HEK293 (cell line): Measurements from ENCODE around the gene PHPT1.
A peak's percentile ranks its signal among the peaks of the same experiment; 100 is the strongest.

Experiments used
- CTCF ChIA-PET: fragments of 350-600 bp; formaldehyde crosslinking; extraction: SDS; loops from one replicate; lab custom pipeline; 2021; ENCODE audit warnings: antibody characterized with exemption; lab: Yijun Ruan, JAX
- POLR2A ChIA-PET: fragments of 300-600 bp; formaldehyde crosslinking; extraction: SDS; loops from one replicate; lab custom pipeline; 2020; ENCODE audit warnings: antibody characterized with exemption, inconsistent platforms; lab: Yijun Ruan, JAX
- H3K27ac ChIP-seq: fragments of 200-500 bp; sonication (Bioruptor generic); 2 replicates; pipeline ENCODE4 v1.5.1; 2014; ENCODE audit warnings: low read depth, low read length, control low read depth, inconsistent platforms; ENCODE audit errors: extremely low read depth
- H3K36me3 ChIP-seq, 2 experiments: fragments of 200-500 bp in 1 of 2; sonication (Bioruptor generic) in 1 of 2; 1 replicate in 1 of 2; 2 replicates in 1 of 2; pipeline ENCODE4 v1.5.1; 2014 to 2017; ENCODE audit warnings: inconsistent platforms in 2 of 2, low read length in 2 of 2; ENCODE audit not compliant: control insufficient read depth in 2 of 2, insufficient read depth in 1 of 2
- H3K4me1 ChIP-seq: fragments of 200-500 bp; sonication (Bioruptor generic); 2 replicates; pipeline ENCODE4 v1.5.1; 2014; ENCODE audit warnings: mild to moderate bottlenecking, low read length, inconsistent platforms; ENCODE audit not compliant: control insufficient read depth, insufficient read depth
- H3K4me3 ChIP-seq: 2 replicates; pipeline ENCODE4 v1.5.1; 2011; ENCODE audit warnings: low read depth, mild to moderate bottlenecking, control low read depth, low read length, moderate library complexity
- H3K9me3 ChIP-seq: fragments of 200-500 bp; sonication (Bioruptor generic); 2 replicates; pipeline ENCODE4 v1.5.1; 2014; ENCODE audit warnings: low read depth, low read length, inconsistent platforms; ENCODE audit not compliant: control insufficient read depth, insufficient read depth
- BCL11B ChIP-seq: fragments of 450-650 bp; formaldehyde crosslinking; IDR thresholded peaks from 2 replicates; pipeline ENCODE4 v1.5.1; 2016; ENCODE audit warnings: low read depth, missing biosample characterization, missing genetic modification characterization
- ELK4 ChIP-seq: IDR thresholded peaks from 2 replicates; pipeline ENCODE4 v1.6.1; 2011; ENCODE audit warnings: mild to moderate bottlenecking, low read depth, low read length, borderline replicate concordance
- KLF1 ChIP-seq: fragments of 450-650 bp; formaldehyde crosslinking; IDR thresholded peaks from 2 replicates; pipeline ENCODE4 v1.5.1; 2016; ENCODE audit warnings: missing biosample characterization, missing genetic modification characterization
- KLF10 ChIP-seq: fragments of 450-650 bp; IDR thresholded peaks from 2 replicates; pipeline ENCODE4 v1.5.1; 2018; ENCODE audit warnings: missing biosample characterization, mild to moderate bottlenecking, missing genetic modification characterization
- KLF8 ChIP-seq: fragments of 450-650 bp; formaldehyde crosslinking; IDR thresholded peaks from 2 replicates; pipeline ENCODE4 v1.5.1; 2016; ENCODE audit warnings: missing biosample characterization, missing genetic modification characterization
- PRDM1 ChIP-seq: fragments of 450-650 bp; formaldehyde crosslinking; IDR thresholded peaks from 2 replicates; pipeline ENCODE4; 2016; ENCODE audit warnings: missing biosample characterization, missing genetic modification characterization
- PRDM10 ChIP-seq: fragments of 450-650 bp; formaldehyde crosslinking; IDR thresholded peaks from 2 replicates; pipeline ENCODE4 v1.5.1; 2016; ENCODE audit warnings: missing biosample characterization, missing genetic modification characterization
- RBAK ChIP-seq: fragments of 450-650 bp; formaldehyde crosslinking; IDR thresholded peaks from 2 replicates; pipeline ENCODE4 v1.5.1; 2016; ENCODE audit warnings: missing biosample characterization, missing genetic modification characterization
- REPIN1 ChIP-seq: fragments of 450-650 bp; formaldehyde crosslinking; IDR thresholded peaks from 2 replicates; pipeline ENCODE4 v1.5.1; 2017; ENCODE audit warnings: missing biosample characterization, missing genetic modification characterization, low read depth
- SALL2 ChIP-seq: fragments of 450-650 bp; formaldehyde crosslinking; IDR thresholded peaks from 2 replicates; pipeline ENCODE4 v1.5.0; 2017; ENCODE audit warnings: missing biosample characterization, mild to moderate bottlenecking, missing genetic modification characterization, borderline replicate concordance
- ZNF274 ChIP-seq, 2 experiments: fragments of 200-500 bp in 1 of 2; fragments of 450-650 bp in 1 of 2; sonication (Bioruptor generic) in 1 of 2; formaldehyde crosslinking in 1 of 2; IDR thresholded peaks; 2 replicates each; pipeline versions ENCODE4 v1.5.1 to v1.6.1; 2014 to 2016; ENCODE audit warnings: borderline replicate concordance in 1 of 2, inconsistent platforms in 1 of 2, low read length in 1 of 2, missing biosample characterization in 1 of 2, missing genetic modification characterization in 1 of 2
- ZNF558 ChIP-seq: fragments of 450-650 bp; formaldehyde crosslinking; IDR thresholded peaks from 2 replicates; pipeline ENCODE4 v1.5.1; 2016; ENCODE audit warnings: missing biosample characterization, missing genetic modification characterization
- ZNF561 ChIP-seq: fragments of 450-650 bp; IDR thresholded peaks from 2 replicates; pipeline ENCODE4 v1.5.1; 2018; ENCODE audit warnings: missing biosample characterization, missing genetic modification characterization, borderline replicate concordance
- TF ChIP-seq, protein P1 (sequence below): fragments of 450-650 bp; formaldehyde crosslinking; IDR thresholded peaks from 2 replicates; pipeline ENCODE4 v1.5.1; 2016; ENCODE audit warnings: missing biosample characterization, missing genetic modification characterization
- TF ChIP-seq, protein P2 (sequence below): fragments of 450-650 bp; formaldehyde crosslinking; conservative IDR thresholded peaks from 2 replicates; pipeline ENCODE4 v1.5.1; 2016; ENCODE audit warnings: low read depth, missing biosample characterization, missing genetic modification characterization
- TF ChIP-seq, protein P3 (sequence below): fragments of 450-650 bp; formaldehyde crosslinking; optimal IDR thresholded peaks from 2 replicates; pipeline ENCODE3; 2016; ENCODE audit warnings: missing biosample characterization, mild to moderate bottlenecking, missing genetic modification characterization

Gene PHPT1

DNA sequence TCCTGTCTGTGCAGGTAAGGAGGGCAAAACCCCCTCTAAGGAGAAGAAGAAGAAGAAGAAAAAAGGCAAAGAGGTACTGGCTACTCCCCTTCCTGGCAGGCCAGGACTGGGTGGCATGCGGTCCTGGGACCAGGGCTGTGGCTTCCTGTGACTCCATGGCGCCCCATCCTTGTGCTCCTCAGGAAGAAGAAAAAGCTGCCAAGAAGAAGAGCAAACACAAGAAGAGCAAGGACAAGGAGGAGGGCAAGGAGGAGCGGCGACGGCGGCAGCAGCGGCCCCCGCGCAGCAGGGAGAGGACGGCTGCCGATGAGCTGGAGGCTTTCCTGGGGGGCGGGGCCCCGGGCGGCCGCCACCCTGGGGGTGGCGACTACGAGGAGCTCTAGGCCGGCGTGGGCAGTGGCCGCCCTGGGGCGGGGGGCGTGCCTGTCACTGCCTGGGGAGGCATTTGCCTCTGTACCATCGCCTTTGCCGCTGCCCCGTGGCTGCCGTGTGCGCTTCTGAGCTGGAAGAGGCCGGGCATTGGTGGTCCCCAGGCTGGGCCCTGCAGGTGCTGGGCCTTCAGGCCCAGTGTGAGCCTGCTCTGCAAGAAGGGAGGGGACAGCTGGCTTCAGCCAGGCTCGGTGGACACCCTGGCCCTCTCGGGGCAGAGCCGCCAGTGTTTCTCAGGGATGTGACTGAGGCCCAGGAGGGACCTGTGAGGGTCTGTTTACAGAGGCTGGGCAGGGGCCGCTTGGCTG lies 8.9 kb upstream of the PHPT1 start (continued):
- TF ChIP-seq KLF1 (tag by site-specific recombination) (peak; percentile 77), BCL11B (no peak), KLF10 (peak; percentile 61), ELK4 (no peak), KLF8 (peak; percentile 48; the same call in 1 of the 2 replicates)
- TF ChIP-seq, protein P1, sequence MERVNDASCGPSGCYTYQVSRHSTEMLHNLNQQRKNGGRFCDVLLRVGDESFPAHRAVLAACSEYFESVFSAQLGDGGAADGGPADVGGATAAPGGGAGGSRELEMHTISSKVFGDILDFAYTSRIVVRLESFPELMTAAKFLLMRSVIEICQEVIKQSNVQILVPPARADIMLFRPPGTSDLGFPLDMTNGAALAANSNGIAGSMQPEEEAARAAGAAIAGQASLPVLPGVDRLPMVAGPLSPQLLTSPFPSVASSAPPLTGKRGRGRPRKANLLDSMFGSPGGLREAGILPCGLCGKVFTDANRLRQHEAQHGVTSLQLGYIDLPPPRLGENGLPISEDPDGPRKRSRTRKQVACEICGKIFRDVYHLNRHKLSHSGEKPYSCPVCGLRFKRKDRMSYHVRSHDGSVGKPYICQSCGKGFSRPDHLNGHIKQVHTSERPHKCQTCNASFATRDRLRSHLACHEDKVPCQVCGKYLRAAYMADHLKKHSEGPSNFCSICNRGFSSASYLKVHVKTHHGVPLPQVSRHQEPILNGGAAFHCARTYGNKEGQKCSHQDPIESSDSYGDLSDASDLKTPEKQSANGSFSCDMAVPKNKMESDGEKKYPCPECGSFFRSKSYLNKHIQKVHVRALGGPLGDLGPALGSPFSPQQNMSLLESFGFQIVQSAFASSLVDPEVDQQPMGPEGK (tag by site-specific recombination): peak; percentile 38

DNA sequence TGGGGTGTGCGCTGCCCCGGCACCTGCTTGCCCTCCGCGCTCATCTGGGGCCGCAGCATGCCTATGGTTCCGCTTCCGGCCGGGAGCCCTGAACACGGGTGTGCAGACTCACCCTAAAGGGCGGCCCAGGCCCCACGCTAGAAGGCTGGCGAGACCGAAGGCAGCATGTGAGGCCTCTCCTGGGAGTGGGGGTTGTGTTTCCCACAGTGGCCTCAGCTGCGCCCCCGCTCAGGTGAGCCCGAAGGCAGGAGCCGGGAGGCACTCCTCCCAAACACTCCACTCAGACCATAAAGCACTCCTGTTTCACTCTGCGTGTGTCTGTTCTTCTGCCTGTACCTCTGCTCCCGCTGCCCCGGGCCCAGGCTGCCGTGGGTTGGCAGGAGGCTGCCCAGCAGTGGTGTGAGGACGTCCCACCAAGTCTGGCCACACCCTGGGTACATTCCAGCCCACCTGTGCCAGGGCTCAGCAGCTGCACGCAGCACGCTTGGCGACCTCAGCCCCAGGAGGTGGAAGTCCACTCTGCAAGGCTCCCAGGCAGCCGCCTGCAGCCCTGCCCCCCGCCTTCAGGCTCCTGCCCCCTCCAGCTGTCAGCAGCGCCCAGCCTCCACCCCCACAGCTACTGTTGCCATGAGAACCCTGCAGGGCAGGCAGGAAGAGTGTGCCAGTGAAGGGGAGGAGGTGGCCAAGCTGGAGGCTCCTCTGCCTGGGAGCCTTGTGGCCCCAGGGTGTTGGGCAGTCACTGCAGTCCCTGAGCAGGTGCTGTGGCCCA lies 8.1 kb upstream of the PHPT1 start:
- Histone ChIP-seq H3K4me1 (0 out of 2 replicates have a peak, but pooled peaks cover 5% of the 10 kb centered on the region), H3K36me3 (peaks cover 0 to 34% of the 10 kb centered on the region in 2 experiments; a peak in 2 of 3 replicates), H3K4me3 (no peak overlapping the region), H3K9me3 (no peaks in the 10 kb centered on the region), H3K27ac (peak overlapping the region; percentile 22; the same call in 1 of the 2 replicates)
- POLR2A ChIA-PET: interaction anchor here (0.5 to 3.7 kb wide), 8 partner anchors 21 to 382 kb away, joined by 3 to 17 read pairs (median 4); partner anchors contain the start of genes CLIC3, TMEM141 and TRAF2
- CTCF ChIA-PET: interaction anchor here (0.5 to 3.6 kb wide), 11 partner anchors 10 to 535 kb away, joined by 3 to 27 read pairs (median 3); no protein-coding TSS in a partner anchor
- TF ChIP-seq SALL2 (tag by site-specific recombination): no peak
- TF ChIP-seq REPIN1: no peak
- no peak for TF ChIP-seq RBAK (tag by site-specific recombination)
- TF ChIP-seq, protein P2, sequence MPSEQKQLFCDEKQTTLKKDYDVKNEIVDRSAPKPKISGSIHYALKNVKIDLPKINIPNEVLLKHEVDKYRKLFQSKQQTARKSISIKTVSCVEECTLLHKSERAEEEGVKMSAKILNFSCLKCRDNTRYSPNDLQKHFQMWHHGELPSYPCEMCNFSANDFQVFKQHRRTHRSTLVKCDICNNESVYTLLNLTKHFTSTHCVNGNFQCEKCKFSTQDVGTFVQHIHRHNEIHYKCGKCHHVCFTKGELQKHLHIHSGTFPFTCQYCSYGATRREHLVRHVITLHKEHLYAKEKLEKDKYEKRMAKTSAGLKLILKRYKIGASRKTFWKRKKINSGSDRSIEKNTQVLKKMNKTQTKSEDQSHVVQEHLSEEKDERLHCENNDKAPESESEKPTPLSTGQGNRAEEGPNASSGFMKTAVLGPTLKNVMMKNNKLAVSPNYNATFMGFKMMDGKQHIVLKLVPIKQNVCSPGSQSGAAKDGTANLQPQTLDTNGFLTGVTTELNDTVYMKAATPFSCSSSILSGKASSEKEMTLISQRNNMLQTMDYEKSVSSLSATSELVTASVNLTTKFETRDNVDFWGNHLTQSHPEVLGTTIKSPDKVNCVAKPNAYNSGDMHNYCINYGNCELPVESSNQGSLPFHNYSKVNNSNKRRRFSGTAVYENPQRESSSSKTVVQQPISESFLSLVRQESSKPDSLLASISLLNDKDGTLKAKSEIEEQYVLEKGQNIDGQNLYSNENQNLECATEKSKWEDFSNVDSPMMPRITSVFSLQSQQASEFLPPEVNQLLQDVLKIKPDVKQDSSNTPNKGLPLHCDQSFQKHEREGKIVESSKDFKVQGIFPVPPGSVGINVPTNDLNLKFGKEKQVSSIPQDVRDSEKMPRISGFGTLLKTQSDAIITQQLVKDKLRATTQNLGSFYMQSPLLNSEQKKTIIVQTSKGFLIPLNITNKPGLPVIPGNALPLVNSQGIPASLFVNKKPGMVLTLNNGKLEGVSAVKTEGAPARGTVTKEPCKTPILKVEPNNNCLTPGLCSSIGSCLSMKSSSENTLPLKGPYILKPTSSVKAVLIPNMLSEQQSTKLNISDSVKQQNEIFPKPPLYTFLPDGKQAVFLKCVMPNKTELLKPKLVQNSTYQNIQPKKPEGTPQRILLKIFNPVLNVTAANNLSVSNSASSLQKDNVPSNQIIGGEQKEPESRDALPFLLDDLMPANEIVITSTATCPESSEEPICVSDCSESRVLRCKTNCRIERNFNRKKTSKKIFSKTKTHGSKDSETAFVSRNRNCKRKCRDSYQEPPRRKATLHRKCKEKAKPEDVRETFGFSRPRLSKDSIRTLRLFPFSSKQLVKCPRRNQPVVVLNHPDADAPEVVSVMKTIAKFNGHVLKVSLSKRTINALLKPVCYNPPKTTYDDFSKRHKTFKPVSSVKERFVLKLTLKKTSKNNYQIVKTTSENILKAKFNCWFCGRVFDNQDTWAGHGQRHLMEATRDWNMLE (tag by site-specific recombination): no peak
- no peak for TF ChIP-seq ZNF558 (tag by site-specific recombination)
- no peak for TF ChIP-seq ZNF274 (IDR thresholded peaks at IDR 0.05; ENCODE audit: low read length)
- TF ChIP-seq ZNF274 (tag by site-specific recombination; IDR thresholded peaks at IDR 0.05; ENCODE audit: borderline replicate concordance): no peak
- TF ChIP-seq ZNF561 (tag by site-specific recombination): no peak
- TF ChIP-seq PRDM1 (tag by site-specific recombination): no peak
- TF ChIP-seq PRDM10 (tag by site-specific recombination): no peak
- TF ChIP-seq, protein P3, sequence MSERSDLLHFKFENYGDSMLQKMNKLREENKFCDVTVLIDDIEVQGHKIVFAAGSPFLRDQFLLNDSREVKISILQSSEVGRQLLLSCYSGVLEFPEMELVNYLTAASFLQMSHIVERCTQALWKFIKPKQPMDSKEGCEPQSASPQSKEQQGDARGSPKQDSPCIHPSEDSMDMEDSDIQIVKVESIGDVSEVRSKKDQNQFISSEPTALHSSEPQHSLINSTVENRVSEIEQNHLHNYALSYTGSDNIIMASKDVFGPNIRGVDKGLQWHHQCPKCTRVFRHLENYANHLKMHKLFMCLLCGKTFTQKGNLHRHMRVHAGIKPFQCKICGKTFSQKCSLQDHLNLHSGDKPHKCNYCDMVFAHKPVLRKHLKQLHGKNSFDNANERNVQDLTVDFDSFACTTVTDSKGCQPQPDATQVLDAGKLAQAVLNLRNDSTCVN: no peak
